Peyer's patch (tissue), 4 donors: Measurements from ENCODE around the gene PAX7. TPM values are rescaled to one million over a fixed set of nuclear protein-coding genes. Genes with fewer than 3 reads are reported as not detected.
"Not testable (repeated sequence)": the region's sequence is repeated elsewhere in the genome, so short reads cannot be mapped to it uniquely, and the experiment has no call there.

Experiments used
- DNase-seq, 3 donors: peaks; one replicate each; pipeline ENCODE4 v3.0.0-alpha.2; 2017 to 2019
- H3K27ac ChIP-seq, 4 donors: fragments of 200-600 bp; sonication (generic); one replicate each; pipeline ENCODE4 v1.5.1; 2016 to 2019
- H3K27me3 ChIP-seq, 2 donors: fragments of 200-600 bp; sonication (generic); one replicate each; pipeline ENCODE4 v1.5.1; 2019
- H3K36me3 ChIP-seq, 3 donors: fragments of 200-600 bp; sonication (generic); one replicate each; pipeline ENCODE4 v1.5.1; 2016 to 2019
- H3K4me1 ChIP-seq, 4 donors: fragments of 200-600 bp; sonication (generic); one replicate each; pipeline ENCODE4 v1.5.1; 2016 to 2019
- H3K4me3 ChIP-seq, 4 donors: fragments of 200-600 bp; sonication (generic); 1 replicate in 3 of 4; 2 replicates in 1 of 4; pipeline ENCODE4 v1.5.1; 2016 to 2019; ENCODE audit warnings: mild to moderate bottlenecking in 1 of 4
- H3K9me3 ChIP-seq, 4 donors: fragments of 200-600 bp; sonication (generic); one replicate each; pipeline ENCODE4 v1.5.1; 2016 to 2019; ENCODE audit warnings: mild to moderate bottlenecking in 1 of 4
- CTCF ChIP-seq, 6 experiments: fragments of 450-650 bp in 4 of 6; fragments of 200-600 bp in 2 of 6; sonication (generic) in 1 of 6; IDR thresholded peaks; one replicate each; pipeline ENCODE4 v1.5.1; 2017 to 2019; ENCODE audit warnings: antibody characterized with exemption in 6 of 6, mild to moderate bottlenecking in 3 of 6, moderate library complexity in 1 of 6
- POLR2A ChIP-seq, 2 donors: fragments of 450-650 bp; IDR thresholded peaks; one replicate each; pipeline ENCODE4 v1.5.1; 2017; ENCODE audit warnings: antibody characterized with exemption in 2 of 2, mild to moderate bottlenecking in 2 of 2, moderate library complexity in 2 of 2
- total RNA-seq, 4 donors: library from RNA; depleted of rRNA; stranded (reverse); fragments of >200 nt; gene quantifications; one replicate each; pipeline ENCODE4 v1.1.0, GENCODE V29; 2016

Gene PAX7
- total RNA-seq, 4 donors from 2014 or later = not detected

DNA sequence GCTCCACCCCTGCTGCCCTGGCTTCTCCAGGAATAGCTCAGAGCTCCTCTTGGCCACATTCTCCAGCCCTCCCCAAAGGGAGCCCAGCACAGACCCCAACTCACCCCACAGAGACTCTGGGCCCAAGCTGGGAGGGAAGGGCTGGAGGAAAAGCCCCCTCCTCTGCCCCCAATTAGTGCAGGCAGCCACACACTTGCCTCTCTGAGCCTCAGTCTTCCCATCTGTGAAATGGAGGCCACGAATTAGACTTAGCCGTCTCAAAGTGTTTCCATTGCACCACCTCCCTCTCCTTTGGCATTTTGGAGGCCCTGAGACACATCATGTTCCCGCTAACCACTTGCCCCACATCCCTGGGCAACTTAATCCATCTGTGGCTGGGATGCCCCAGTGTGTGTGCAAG is 108.0 kb downstream of the PAX7 start:
- TF ChIP-seq POLR2A (IDR thresholded peaks at IDR 0.05) (no peak), CTCF (IDR thresholded peaks at IDR 0.05) (no peak)
- Histone ChIP-seq H3K27me3 (no peaks in the 10 kb centered on the region), H3K27ac (no peak overlapping the region), H3K36me3 (no peaks in the 10 kb centered on the region), H3K9me3 (no peaks in the 10 kb centered on the region), H3K4me1 (no peaks in the 10 kb centered on the region), H3K4me3 (no peak overlapping the region)
- no peak for DNase-seq

- no peaks in the 10 kb centered on the region for H3K27me3 ChIP-seq
- no peaks in the 10 kb centered on the region for H3K36me3 ChIP-seq
- TF ChIP-seq POLR2A (IDR thresholded peaks at IDR 0.05) (no peak), CTCF (IDR thresholded peaks at IDR 0.05) (no peak)
- DNase-seq = no peak
- H3K4me1 ChIP-seq = no peaks in the 10 kb centered on the region
- H3K4me3 ChIP-seq = no peak overlapping the region
- no peaks in the 10 kb centered on the region for H3K9me3 ChIP-seq
- no peak overlapping the region for H3K27ac ChIP-seq
Observed at GRCh38 chr1:18739408-18739807, 108.8 kb downstream of the PAX7 start.

DNA sequence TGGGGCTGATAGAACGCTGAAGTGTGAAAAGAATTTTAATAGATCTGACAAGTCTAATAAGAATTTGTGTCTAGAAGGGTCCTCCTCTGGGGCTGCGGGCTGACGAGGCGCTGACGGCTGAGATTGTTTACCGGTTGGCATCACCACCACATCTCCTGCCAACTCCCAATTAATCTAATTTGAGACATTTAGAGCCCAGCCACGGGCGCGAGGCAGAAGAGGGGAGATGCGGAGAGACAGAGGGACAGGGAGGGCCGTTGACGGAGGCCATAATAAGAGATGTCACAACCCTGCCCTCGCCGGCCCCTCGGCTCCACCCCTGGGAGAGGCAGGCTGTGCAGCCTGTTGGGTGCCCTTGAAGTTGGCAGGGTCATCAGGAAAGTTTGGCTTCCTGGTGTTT is 109.3 kb downstream of the PAX7 start:
- Histone ChIP-seq H3K27me3 (no peaks in the 10 kb centered on the region), H3K9me3 (no peaks in the 10 kb centered on the region), H3K4me1 (no peaks in the 10 kb centered on the region), H3K4me3 (no peak overlapping the region), H3K27ac (no peak overlapping the region), H3K36me3 (no peaks in the 10 kb centered on the region)
- TF ChIP-seq POLR2A (IDR thresholded peaks at IDR 0.05) = no peak
- TF ChIP-seq CTCF (IDR thresholded peaks at IDR 0.05) = no peak
- DNase-seq = no peak

DNA sequence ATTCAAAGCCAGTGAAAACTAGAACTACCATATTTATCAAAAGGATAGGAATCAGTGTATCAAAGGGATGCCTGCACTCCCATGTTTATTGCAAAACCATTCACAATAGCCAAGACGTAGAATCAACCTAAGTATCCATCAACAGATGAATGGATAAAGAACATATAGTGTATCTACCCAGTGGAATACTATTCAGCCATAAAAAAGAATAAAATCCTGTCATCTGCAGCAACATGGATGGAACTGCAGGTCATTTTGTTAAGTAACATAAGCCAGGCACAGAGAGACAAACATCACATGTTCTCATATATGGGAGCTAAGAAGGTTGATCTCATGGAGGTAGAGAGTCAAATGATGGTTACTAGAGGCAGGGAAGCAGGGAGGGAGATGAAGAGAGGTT is 110.0 kb downstream of the PAX7 start:
- H3K4me1 ChIP-seq = no peaks in the 10 kb centered on the region
- TF ChIP-seq CTCF (IDR thresholded peaks at IDR 0.05) (no peak), POLR2A (IDR thresholded peaks at IDR 0.05) (no peak)
- H3K4me3 ChIP-seq = no peak overlapping the region
- H3K9me3 ChIP-seq = no peaks in the 10 kb centered on the region
- no peak overlapping the region for H3K27ac ChIP-seq
- DNase-seq = no peak
- H3K27me3 ChIP-seq = no peaks in the 10 kb centered on the region
- no peaks in the 10 kb centered on the region for H3K36me3 ChIP-seq

- Histone ChIP-seq H3K4me3 (no peak overlapping the region), H3K9me3 (no peaks in the 10 kb centered on the region), H3K27me3 (no peaks in the 10 kb centered on the region), H3K36me3 (no peaks in the 10 kb centered on the region), H3K27ac (no peak overlapping the region), H3K4me1 (no peaks in the 10 kb centered on the region)
- TF ChIP-seq POLR2A (IDR thresholded peaks at IDR 0.05) (no peak), CTCF (IDR thresholded peaks at IDR 0.05) (no peak)
- no peak for DNase-seq
Observed at GRCh38 chr1:18743233-18743632, 112.6 kb downstream of the PAX7 start.

DNA sequence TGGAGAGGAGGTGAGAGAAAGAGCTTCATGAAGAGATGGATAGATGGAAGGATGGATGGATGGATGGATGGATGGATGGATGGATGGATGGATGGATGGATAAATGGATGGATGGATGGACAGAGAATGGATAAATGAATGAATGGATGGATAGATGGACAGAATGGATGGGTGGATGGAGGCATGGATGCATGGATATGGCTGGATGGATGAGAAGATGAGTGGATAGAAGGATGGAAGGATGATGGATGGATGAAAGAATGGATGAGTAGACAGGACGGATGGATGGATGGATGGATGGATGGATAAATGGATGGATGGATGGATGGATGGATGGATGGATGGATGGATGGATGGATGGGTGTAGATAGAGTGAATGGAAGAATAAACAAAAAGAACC is 113.7 kb downstream of the PAX7 start:
- H3K4me3 ChIP-seq, H3K27me3 ChIP-seq, H3K27ac ChIP-seq, H3K36me3 ChIP-seq, DNase-seq, H3K9me3 ChIP-seq, H3K4me1 ChIP-seq: not testable (repeated sequence)
